ENCODE measurements around the gene SPATA3. TPM values are rescaled to one million over a fixed set of nuclear protein-coding genes. Genes with fewer than 3 reads are reported as not detected.
A peak's percentile ranks its signal among the peaks of the same experiment; 100 is the strongest.

Gene SPATA3
- total RNA-seq, 1 donor from 2014 or later = not detected

- FAIRE-seq = no peak
Observed at GRCh38 chr2:230990899-230991150, 5.1 kb upstream of the SPATA3 start.

GRCh38 chr2:230991598-230991997 is 4.3 kb upstream of the SPATA3 start:
- no peak for TF ChIP-seq CTCF (IDR thresholded peaks at IDR 0.05; ENCODE audit: insufficient read depth, low read length, severe bottlenecking)
- FAIRE-seq = no peak
- H3K4me3 ChIP-seq (ENCODE audit: low read depth, low read length) = no peak overlapping the region
- no peaks in the 10 kb centered on the region for H3K36me3 ChIP-seq (ENCODE audit: control insufficient read depth, insufficient read depth, low read length)
- peaks cover 5% of the 10 kb centered on the region for H3K27me3 ChIP-seq (ENCODE audit: control insufficient read depth, insufficient read depth, low read length)
- no peak for DNase-seq (ENCODE audit: low read depth)

More at GRCh38 chr2:230990899-230991150, 5.1 kb upstream of the SPATA3 start:
- no peak overlapping the region for H3K4me3 ChIP-seq (ENCODE audit: low read depth, low read length)
- H3K27me3 ChIP-seq (ENCODE audit: control insufficient read depth, insufficient read depth, low read length) = peaks cover 7% of the 10 kb centered on the region
- no peak for TF ChIP-seq CTCF (IDR thresholded peaks at IDR 0.05; ENCODE audit: insufficient read depth, low read length, severe bottlenecking)
- H3K36me3 ChIP-seq (ENCODE audit: control insufficient read depth, insufficient read depth, low read length) = no peaks in the 10 kb centered on the region
- DNase-seq (ENCODE audit: low read depth) = no peak

GRCh38 chr2:230996661-230997060 is 740 bp downstream of the SPATA3 start:
- no peak for FAIRE-seq
- H3K27me3 ChIP-seq (ENCODE audit: control insufficient read depth, insufficient read depth, low read length) = no peaks in the 10 kb centered on the region

GRCh38 chr2:230998882-230999281 is 3.0 kb downstream of the SPATA3 start:
- H3K27me3 ChIP-seq (ENCODE audit: control insufficient read depth, insufficient read depth, low read length) = no peaks in the 10 kb centered on the region
- FAIRE-seq (no peak), DNase-seq (ENCODE audit: low read depth) (no peak)
- H3K4me3 ChIP-seq (ENCODE audit: low read depth, low read length) = no peak overlapping the region
- TF ChIP-seq CTCF (IDR thresholded peaks at IDR 0.05; ENCODE audit: insufficient read depth, low read length, severe bottlenecking) = no peak
- H3K36me3 ChIP-seq (ENCODE audit: control insufficient read depth, insufficient read depth, low read length) = no peaks in the 10 kb centered on the region

More at GRCh38 chr2:230996661-230997060, 740 bp downstream of the SPATA3 start:
- no peaks in the 10 kb centered on the region for H3K36me3 ChIP-seq (ENCODE audit: control insufficient read depth, insufficient read depth, low read length)
- TF ChIP-seq CTCF (IDR thresholded peaks at IDR 0.05; ENCODE audit: insufficient read depth, low read length, severe bottlenecking) = no peak
- H3K4me3 ChIP-seq (ENCODE audit: low read depth, low read length) = no peak overlapping the region
- no peak for DNase-seq (ENCODE audit: low read depth)

GRCh38 chr2:230999477-230999876 is 3.6 kb downstream of the SPATA3 start:
- TF ChIP-seq CTCF (IDR thresholded peaks at IDR 0.05; ENCODE audit: insufficient read depth, low read length, severe bottlenecking) = no peak
- no peak overlapping the region for H3K4me3 ChIP-seq (ENCODE audit: low read depth, low read length)
- no peaks in the 10 kb centered on the region for H3K36me3 ChIP-seq (ENCODE audit: control insufficient read depth, insufficient read depth, low read length)
- no peak for DNase-seq (ENCODE audit: low read depth)
- peak; percentile 55 for FAIRE-seq
- H3K27me3 ChIP-seq (ENCODE audit: control insufficient read depth, insufficient read depth, low read length) = no peaks in the 10 kb centered on the region

- FAIRE-seq (no peak), DNase-seq (ENCODE audit: low read depth) (no peak)
- Histone ChIP-seq H3K36me3 (ENCODE audit: control insufficient read depth, insufficient read depth, low read length) (no peaks in the 10 kb centered on the region), H3K27me3 (ENCODE audit: control insufficient read depth, insufficient read depth, low read length) (no peaks in the 10 kb centered on the region), H3K4me3 (ENCODE audit: low read depth, low read length) (no peak overlapping the region)
- TF ChIP-seq CTCF (IDR thresholded peaks at IDR 0.05; ENCODE audit: insufficient read depth, low read length, severe bottlenecking) = no peak
Observed at GRCh38 chr2:231000211-231000904, 4.4 kb downstream of the SPATA3 start.

All from bronchial epithelial cell (primary cell).